H9 (cell line): ENCODE results near the gene IMPDH1. TPM values are rescaled to one million over a fixed set of nuclear protein-coding genes. Genes with fewer than 3 reads are reported as not detected.

ENCODE experiments used
- DNase-seq: peaks from one replicate; pipeline ENCODE4 v3.0.0-alpha.2; 2017
- H2AFZ ChIP-seq: one replicate; pipeline ENCODE4 v1.6.1; 2013; ENCODE audit warnings: mild to moderate bottlenecking, low read length, control low read depth, moderate library complexity
- H2AK5ac ChIP-seq: 2 replicates; pipeline ENCODE4 v1.6.1; 2013; ENCODE audit warnings: low read length, control low read depth, mixed read lengths; ENCODE audit not compliant: insufficient read length
- H2BK120ac ChIP-seq: one replicate; pipeline ENCODE4 v1.6.1; 2013; ENCODE audit warnings: low read depth, mild to moderate bottlenecking, low read length, control low read depth, inconsistent platforms; ENCODE audit not compliant: poor library complexity, severe bottlenecking
- H2BK12ac ChIP-seq: 2 replicates; pipeline ENCODE4 v1.6.1; 2013; ENCODE audit warnings: low read length, control low read depth, mixed read lengths, low read depth; ENCODE audit not compliant: insufficient read length
- H2BK15ac ChIP-seq: 2 replicates; pipeline ENCODE4 v1.6.1; 2013; ENCODE audit warnings: low read depth, low read length, control low read depth
- H2BK20ac ChIP-seq: one replicate; pipeline ENCODE4 v1.6.1; 2013; ENCODE audit warnings: low read depth, mild to moderate bottlenecking, low read length, control low read depth, inconsistent platforms; ENCODE audit not compliant: poor library complexity, severe bottlenecking
- H2BK5ac ChIP-seq: 2 replicates; pipeline ENCODE4 v1.6.1; 2013; ENCODE audit warnings: low read length, control low read depth, mixed read lengths; ENCODE audit not compliant: insufficient read length
- H3K14ac ChIP-seq: 2 replicates; pipeline ENCODE4 v1.6.1; 2013; ENCODE audit warnings: low read length, control low read depth; ENCODE audit not compliant: insufficient read depth
- H3K18ac ChIP-seq: 2 replicates; pipeline ENCODE4 v1.6.1; 2013; ENCODE audit warnings: low read depth, mild to moderate bottlenecking, mixed read lengths, low read length, control low read depth; ENCODE audit not compliant: insufficient read length
- H3K23ac ChIP-seq: 2 replicates; pipeline ENCODE4 v1.6.1; 2013; ENCODE audit warnings: low read length, control low read depth, mixed read lengths, low read depth; ENCODE audit not compliant: insufficient read length
- H3K23me2 ChIP-seq: 2 replicates; pipeline ENCODE4 v1.6.1; 2013; ENCODE audit warnings: low read depth, mild to moderate bottlenecking, mixed read lengths, low read length, control low read depth; ENCODE audit not compliant: insufficient read length, poor library complexity, severe bottlenecking
- H3K27ac ChIP-seq: 2 replicates; pipeline ENCODE4 v1.5.1; 2013; ENCODE audit warnings: low read length, control low read depth, mixed read lengths, low read depth; ENCODE audit not compliant: insufficient read length
- H3K27me3 ChIP-seq: 2 replicates; pipeline ENCODE4 v1.6.1; 2013; ENCODE audit warnings: low read length, control low read depth, inconsistent platforms; ENCODE audit not compliant: insufficient read depth
- H3K4ac ChIP-seq: 2 replicates; pipeline ENCODE4 v1.6.1; 2013; ENCODE audit warnings: low read depth, mild to moderate bottlenecking, control low read depth, inconsistent platforms, low read length, moderate library complexity
- H3K4me1 ChIP-seq: 2 replicates; pipeline ENCODE4 v1.6.1; 2013; ENCODE audit warnings: low read length, control low read depth, inconsistent platforms; ENCODE audit not compliant: insufficient read depth
- H3K4me2 ChIP-seq: 2 replicates; pipeline ENCODE4 v1.6.1; 2013; ENCODE audit warnings: low read length, control low read depth, mixed read lengths; ENCODE audit not compliant: insufficient read length, insufficient read depth
- H3K56ac ChIP-seq: 2 replicates; pipeline ENCODE4 v1.6.1; 2013; ENCODE audit warnings: low read depth, mild to moderate bottlenecking, mixed read lengths, low read length, control low read depth; ENCODE audit not compliant: insufficient read length
- H3K79me1 ChIP-seq: 2 replicates; pipeline ENCODE4 v1.6.1; 2013; ENCODE audit warnings: low read depth, mild to moderate bottlenecking, moderate library complexity, low read length, control low read depth, inconsistent platforms; ENCODE audit not compliant: insufficient read depth, poor library complexity, severe bottlenecking
- H3K79me2 ChIP-seq: 2 replicates; pipeline ENCODE4 v1.6.1; 2013; ENCODE audit warnings: low read length, control low read depth, inconsistent platforms; ENCODE audit not compliant: insufficient read depth
- H3K9ac ChIP-seq: 2 replicates; pipeline ENCODE4 v1.6.1; 2013; ENCODE audit warnings: low read length, control low read depth, mixed read lengths; ENCODE audit not compliant: insufficient read length; ENCODE audit errors: extremely low read depth
- H3K9me3 ChIP-seq: one replicate; pipeline ENCODE4 v1.6.1; 2013; ENCODE audit warnings: low read depth, low read length, inconsistent platforms; ENCODE audit not compliant: control insufficient read depth
- H3T11ph ChIP-seq: one replicate; pipeline ENCODE4 v1.6.1; 2013; ENCODE audit warnings: mild to moderate bottlenecking, low read length, control low read depth, inconsistent platforms
- H4K20me1 ChIP-seq: one replicate; pipeline ENCODE4 v1.6.1; 2013; ENCODE audit not compliant: control insufficient read depth, insufficient read length, insufficient read depth
- H4K5ac ChIP-seq: 2 replicates; pipeline ENCODE4 v1.6.1; 2013; ENCODE audit warnings: low read depth, mild to moderate bottlenecking, mixed read lengths, low read length, control low read depth; ENCODE audit not compliant: insufficient read length
- H4K8ac ChIP-seq: replicated peaks from 2 replicates; pipeline ENCODE4 v1.6.1; 2013; ENCODE audit warnings: low read length, control low read depth, mixed read lengths, low read depth; ENCODE audit not compliant: insufficient read length
- H4K91ac ChIP-seq: 2 replicates; pipeline ENCODE4 v1.6.1; 2013; ENCODE audit warnings: low read depth, mild to moderate bottlenecking, moderate library complexity, mixed read lengths, low read length, control low read depth; ENCODE audit not compliant: insufficient read length
- H3K27ac Mint-ChIP-seq, 3 experiments: 2 replicates in 2 of 3; 3 replicates in 1 of 3; pipeline ENCODE4 v1.8.0; 2020 to 2021; ENCODE audit warnings: mixed read lengths in 3 of 3, mild to moderate bottlenecking in 1 of 3, moderate library complexity in 1 of 3
- H3K27me3 Mint-ChIP-seq: 2 replicates; pipeline ENCODE4 v1.8.0; 2021; ENCODE audit warnings: low read depth, mild to moderate bottlenecking, moderate library complexity, mixed read lengths
- H3K36me3 Mint-ChIP-seq, 3 experiments: 2 replicates in 2 of 3; 3 replicates in 1 of 3; pipeline ENCODE4 v1.8.0; 2020 to 2021; ENCODE audit warnings: low read depth in 3 of 3, mixed read lengths in 3 of 3; ENCODE audit not compliant: insufficient read depth in 1 of 3
- H3K4me1 Mint-ChIP-seq, 2 experiments: 2 replicates each; pipeline ENCODE4 v1.8.0; 2020; ENCODE audit warnings: mixed read lengths in 2 of 2
- H3K4me3 Mint-ChIP-seq, 2 experiments: 2 replicates in 1 of 2; 3 replicates in 1 of 2; pipeline ENCODE4 v1.8.0; 2020 to 2021; ENCODE audit warnings: mild to moderate bottlenecking in 2 of 2, mixed read lengths in 2 of 2, moderate library complexity in 1 of 2
- H3K9me3 Mint-ChIP-seq, 2 experiments: 2 replicates in 1 of 2; 3 replicates in 1 of 2; pipeline ENCODE4 v1.8.0; 2020; ENCODE audit warnings: mild to moderate bottlenecking in 2 of 2, mixed read lengths in 2 of 2, moderate library complexity in 1 of 2
- WGBS: extraction: QIAGEN DNeasy Blood & Tissue Kit; methylation state at CpG from one replicate; pipeline ENCODE4 v1.1.7; 2013; ENCODE audit warnings: missing lambda C conversion rate, low lambda C conversion rate, mixed read lengths; ENCODE audit not compliant: insufficient read length; ENCODE audit errors: extremely low coverage; 5-methylcytosine and 5-hydroxymethylcytosine counted together
- total RNA-seq: library from RNA; stranded (reverse); gene quantifications from 2 replicates; pipeline ENCODE4 v1.2.1, GENCODE V29; 2021
- TF ChIP-seq, protein P1 (sequence below): fragments of 200-600 bp; sonication (generic); conservative IDR thresholded peaks from 3 replicates; pipeline ENCODE4 v1.8.0; 2021; ENCODE audit warnings: antibody characterized with exemption, mild to moderate bottlenecking

IMPDH1 gene
- total RNA-seq, 1 experiment from 2014 or later = 35.2 TPM

DNA sequence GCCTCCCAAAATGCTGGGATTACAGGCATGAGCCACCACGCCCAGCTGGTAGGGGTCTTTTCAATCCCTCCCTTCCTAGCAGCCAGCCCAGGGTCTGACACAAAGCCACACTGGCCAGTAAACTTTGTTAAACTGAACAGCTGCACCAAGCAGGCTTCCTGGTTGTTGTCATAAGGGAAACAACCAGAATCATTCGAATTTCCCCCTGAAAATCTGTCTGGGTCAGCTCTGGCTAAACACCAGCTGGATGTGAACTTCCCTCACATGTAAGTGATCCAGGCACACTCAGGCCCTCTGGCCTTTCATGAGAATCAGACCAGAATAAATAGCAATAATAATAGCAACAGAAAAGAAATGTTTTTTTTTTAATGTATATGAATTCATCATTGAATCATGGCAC, 7.4 kb downstream of the IMPDH1 start:
- Mint-ChIP-seq H3K4me1 (peaks cover 17 to 20% of the 10 kb centered on the region in 2 experiments), H3K4me3 (no peak overlapping the region), H3K27me3 (peaks cover 41% of the 10 kb centered on the region), H3K9me3 (no peaks in the 10 kb centered on the region), H3K27ac (no peak overlapping the region), H3K36me3 (peaks cover 7 to 26% (median 19%) of the 10 kb centered on the region in 3 experiments)
- Histone ChIP-seq H3K79me2 (no peaks in the 10 kb centered on the region), H3K18ac (no peak overlapping the region), H2BK12ac (no peak overlapping the region), H4K8ac (no peak overlapping the region), H3K27ac (no peak overlapping the region), H3K14ac (no peak overlapping the region), H3K56ac (no peak overlapping the region), H2AK5ac (no peak overlapping the region), H3T11ph (no peak overlapping the region), H2BK15ac (no peak overlapping the region), H2AFZ (no peak overlapping the region), H3K23me2 (peaks cover 4% of the 10 kb centered on the region), H2BK20ac (no peak overlapping the region), H3K23ac (no peak overlapping the region), H3K79me1 (no peaks in the 10 kb centered on the region), H2BK120ac (no peak overlapping the region), H2BK5ac (no peak overlapping the region), H3K9ac (no peak overlapping the region), H3K4ac (no peak overlapping the region), H4K5ac (no peak overlapping the region), H3K4me2 (no peak overlapping the region), H4K20me1 (no peaks in the 10 kb centered on the region), H3K9me3 (no peaks in the 10 kb centered on the region), H3K4me1 (no peaks in the 10 kb centered on the region), H4K91ac (no peak overlapping the region), H3K27me3 (peaks cover 11% of the 10 kb centered on the region)
- DNase-seq = no peak
- TF ChIP-seq, protein P1, sequence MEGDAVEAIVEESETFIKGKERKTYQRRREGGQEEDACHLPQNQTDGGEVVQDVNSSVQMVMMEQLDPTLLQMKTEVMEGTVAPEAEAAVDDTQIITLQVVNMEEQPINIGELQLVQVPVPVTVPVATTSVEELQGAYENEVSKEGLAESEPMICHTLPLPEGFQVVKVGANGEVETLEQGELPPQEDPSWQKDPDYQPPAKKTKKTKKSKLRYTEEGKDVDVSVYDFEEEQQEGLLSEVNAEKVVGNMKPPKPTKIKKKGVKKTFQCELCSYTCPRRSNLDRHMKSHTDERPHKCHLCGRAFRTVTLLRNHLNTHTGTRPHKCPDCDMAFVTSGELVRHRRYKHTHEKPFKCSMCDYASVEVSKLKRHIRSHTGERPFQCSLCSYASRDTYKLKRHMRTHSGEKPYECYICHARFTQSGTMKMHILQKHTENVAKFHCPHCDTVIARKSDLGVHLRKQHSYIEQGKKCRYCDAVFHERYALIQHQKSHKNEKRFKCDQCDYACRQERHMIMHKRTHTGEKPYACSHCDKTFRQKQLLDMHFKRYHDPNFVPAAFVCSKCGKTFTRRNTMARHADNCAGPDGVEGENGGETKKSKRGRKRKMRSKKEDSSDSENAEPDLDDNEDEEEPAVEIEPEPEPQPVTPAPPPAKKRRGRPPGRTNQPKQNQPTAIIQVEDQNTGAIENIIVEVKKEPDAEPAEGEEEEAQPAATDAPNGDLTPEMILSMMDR = no peak
- WGBS = no CpG with 5 or more reads among the region's 2 CpGs
